GM21528 (cell line): ENCODE measurements around the gene GCHFR.

ENCODE experiments used
- ATAC-seq: cut with Tn5 transposase; IDR thresholded peaks from one replicate; pipeline ENCODE4 v1.9.1; 2021; ENCODE audit warnings: mild to moderate bottlenecking, moderate library complexity; ENCODE audit not compliant: unreplicated experiment, low FRiP score

GCHFR gene

GRCh38 chr15:40775007-40775406 is 11.1 kb downstream of the GCHFR start:
- no peak for ATAC-seq

- no peak for ATAC-seq
Observed at GRCh38 chr15:40775740-40776536, 12.1 kb downstream of the GCHFR start.

GRCh38 chr15:40776537-40777141 is 12.8 kb downstream of the GCHFR start:
- no peak for ATAC-seq

- ATAC-seq = peak; percentile 64
Observed at GRCh38 chr15:40782609-40783227, 18.9 kb downstream of the GCHFR start.

GRCh38 chr15:40785164-40785563 is 21.3 kb downstream of the GCHFR start:
- no peak for ATAC-seq

- no peak for ATAC-seq
Observed at GRCh38 chr15:40785814-40786213, 21.9 kb downstream of the GCHFR start.

- no peak for ATAC-seq
Observed at GRCh38 chr15:40787344-40787841, 23.5 kb downstream of the GCHFR start.

DNA sequence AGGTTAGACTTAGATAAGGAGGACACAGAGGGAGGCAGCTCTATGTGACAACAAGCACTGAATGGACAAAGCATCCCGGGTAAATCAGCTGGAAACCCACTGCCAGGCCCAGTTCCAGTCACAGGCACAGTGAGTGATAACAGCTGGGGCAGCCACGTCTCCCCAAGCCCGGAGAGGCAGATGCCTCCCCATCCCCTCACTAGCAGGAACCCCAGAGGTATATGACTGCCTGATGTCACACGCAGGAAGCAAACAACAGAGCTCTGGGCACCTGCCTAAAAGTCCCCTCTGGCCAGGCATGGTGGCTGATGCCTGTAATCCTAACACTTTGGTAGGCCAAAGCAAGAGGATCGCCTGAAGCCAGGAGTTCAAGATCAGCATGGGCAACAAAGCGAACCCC is 24.1 kb downstream of the GCHFR start:
- no peak for ATAC-seq

DNA sequence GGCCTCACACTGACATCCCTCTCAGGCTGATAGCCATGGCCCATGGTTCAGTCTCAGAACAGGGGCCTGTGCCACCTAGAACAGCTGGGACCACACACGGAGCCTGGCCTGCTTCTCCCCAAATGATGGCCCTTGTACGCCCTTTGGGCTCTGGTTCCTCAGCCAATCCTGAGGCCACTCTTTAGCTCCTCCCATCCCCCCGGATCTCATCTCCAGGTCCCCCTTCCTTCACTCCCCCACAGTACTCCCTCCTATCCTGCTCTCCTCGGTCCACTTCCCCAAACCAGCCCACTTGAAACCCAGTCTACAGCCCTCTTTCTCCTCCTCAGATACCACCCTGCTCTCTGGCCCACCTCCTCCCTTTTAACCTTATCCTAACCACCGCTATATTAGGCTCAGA is 25.3 kb downstream of the GCHFR start:
- no peak for ATAC-seq

- no peak for ATAC-seq
Observed at GRCh38 chr15:40789999-40790398, 26.1 kb downstream of the GCHFR start.

DNA sequence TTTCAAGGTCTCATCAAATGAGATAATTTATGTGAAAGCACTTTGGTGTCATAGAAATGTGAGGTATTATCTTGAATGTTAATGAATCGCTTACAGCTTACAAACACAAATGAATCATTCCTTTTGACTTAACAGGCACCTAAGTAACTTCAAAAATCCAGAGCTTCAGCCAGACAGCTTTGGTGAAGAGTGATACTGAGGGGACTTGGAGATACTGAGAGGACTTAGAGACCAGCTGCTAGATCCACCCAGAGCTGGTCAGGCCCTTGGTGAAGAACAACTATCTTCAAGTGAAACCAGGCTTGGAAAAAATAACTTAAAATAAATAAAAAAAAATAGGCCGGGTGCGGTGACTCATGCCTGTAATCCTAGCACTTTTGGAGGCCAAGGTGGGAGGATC is 26.9 kb downstream of the GCHFR start:
- no peak for ATAC-seq

DNA sequence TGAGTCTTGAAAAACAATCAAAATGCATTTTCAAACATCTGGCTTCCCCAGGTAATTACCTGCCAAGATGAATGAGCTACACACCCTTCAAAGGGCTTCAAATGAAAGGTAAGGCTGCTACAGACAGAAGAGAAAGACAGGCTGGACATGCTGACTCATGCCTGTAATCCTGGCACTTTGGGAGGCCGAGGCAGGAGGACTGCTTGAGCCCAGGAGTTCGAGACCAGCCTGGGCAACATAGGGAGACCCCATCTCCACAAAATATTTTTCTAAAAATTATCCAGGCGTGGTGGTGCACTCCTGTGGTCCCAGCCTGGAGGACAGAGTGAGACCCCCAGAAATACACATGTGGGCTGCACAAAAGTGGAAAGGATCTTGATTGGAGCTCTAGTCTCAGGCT is 28.5 kb downstream of the GCHFR start:
- ATAC-seq = no peak

- no peak for ATAC-seq
Observed at GRCh38 chr15:40793216-40793989, 29.5 kb downstream of the GCHFR start.

DNA sequence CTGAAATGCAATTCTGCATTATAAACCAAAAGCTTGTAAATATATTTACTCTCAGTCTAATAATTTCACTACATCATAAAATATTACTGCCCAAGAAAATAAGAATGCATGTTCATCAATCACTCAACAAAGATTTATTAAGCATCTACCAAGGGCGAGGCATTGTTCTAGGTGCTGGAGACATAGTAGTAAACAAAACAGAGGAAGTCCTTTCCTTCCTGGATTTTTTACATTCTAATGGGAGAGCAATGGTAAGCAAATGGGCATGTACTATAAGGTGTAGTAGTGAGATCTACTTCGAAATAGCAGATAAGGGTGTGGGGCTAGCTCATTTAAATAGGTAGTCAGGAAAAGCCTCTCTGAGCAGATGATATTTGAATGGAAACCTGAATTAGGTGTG is 32.2 kb downstream of the GCHFR start:
- no peak for ATAC-seq

DNA sequence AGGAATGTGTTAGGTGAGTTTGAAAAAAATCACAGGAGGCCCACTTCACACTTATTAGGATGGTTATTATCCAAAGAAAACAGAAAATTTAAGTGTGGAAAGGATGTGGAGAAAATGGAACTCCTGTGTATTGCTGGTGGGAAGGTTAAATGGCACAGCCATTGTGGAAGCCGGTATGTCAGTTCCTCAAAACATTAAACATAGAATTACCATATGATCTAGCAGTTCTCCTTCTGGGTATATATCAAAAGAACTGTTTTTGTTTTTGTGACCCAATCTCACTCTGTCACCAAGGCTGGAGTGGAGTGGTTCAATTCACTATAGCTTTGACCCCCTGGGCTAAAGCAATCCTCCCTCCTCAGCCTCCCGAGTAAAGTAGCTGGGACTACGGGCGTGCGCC is 32.6 kb downstream of the GCHFR start:
- ATAC-seq = no peak

GRCh38 chr15:40799523-40799922 is 35.7 kb downstream of the GCHFR start:
- ATAC-seq = no peak

DNA sequence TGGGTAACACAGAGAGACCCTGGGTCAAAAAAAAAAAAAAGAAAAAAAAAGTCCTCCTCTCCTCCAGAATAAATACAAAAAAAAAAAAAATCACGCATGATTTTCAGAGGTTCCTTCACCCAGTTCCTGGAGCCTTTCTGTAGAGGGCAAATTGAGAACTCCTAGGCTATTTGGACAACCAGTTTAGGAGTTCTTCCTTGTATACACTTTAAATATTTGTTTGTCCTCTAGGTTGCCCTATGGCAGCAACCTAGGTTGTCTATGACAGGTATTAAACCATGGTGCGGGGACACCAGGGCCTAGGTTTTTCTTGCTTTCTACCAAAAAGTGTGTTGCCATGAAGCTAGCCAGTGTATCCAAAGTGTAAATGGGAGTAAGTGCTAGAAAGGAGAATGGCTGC is 39.2 kb downstream of the GCHFR start:
- ATAC-seq = no peak

GRCh38 chr15:40803688-40804087 is 39.8 kb downstream of the GCHFR start:
- no peak for ATAC-seq

DNA sequence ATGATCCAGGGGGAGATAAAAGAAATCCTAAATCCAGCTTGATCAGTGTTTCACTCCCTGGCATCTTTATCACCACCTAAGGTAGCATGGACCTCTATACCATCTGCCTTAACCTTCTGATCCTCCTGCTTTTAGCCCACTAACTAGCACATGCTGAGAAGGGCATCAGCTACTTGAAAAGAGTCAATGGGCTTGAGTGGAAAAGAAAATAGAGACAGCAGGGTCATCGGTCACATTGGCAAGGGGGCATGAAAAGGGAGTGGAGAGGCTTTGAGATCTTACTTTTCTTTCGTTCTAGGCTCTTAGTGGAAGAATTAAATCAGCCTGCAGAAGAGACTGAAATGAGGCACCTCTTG is 42.8 kb downstream of the GCHFR start:
- ATAC-seq = no peak

DNA sequence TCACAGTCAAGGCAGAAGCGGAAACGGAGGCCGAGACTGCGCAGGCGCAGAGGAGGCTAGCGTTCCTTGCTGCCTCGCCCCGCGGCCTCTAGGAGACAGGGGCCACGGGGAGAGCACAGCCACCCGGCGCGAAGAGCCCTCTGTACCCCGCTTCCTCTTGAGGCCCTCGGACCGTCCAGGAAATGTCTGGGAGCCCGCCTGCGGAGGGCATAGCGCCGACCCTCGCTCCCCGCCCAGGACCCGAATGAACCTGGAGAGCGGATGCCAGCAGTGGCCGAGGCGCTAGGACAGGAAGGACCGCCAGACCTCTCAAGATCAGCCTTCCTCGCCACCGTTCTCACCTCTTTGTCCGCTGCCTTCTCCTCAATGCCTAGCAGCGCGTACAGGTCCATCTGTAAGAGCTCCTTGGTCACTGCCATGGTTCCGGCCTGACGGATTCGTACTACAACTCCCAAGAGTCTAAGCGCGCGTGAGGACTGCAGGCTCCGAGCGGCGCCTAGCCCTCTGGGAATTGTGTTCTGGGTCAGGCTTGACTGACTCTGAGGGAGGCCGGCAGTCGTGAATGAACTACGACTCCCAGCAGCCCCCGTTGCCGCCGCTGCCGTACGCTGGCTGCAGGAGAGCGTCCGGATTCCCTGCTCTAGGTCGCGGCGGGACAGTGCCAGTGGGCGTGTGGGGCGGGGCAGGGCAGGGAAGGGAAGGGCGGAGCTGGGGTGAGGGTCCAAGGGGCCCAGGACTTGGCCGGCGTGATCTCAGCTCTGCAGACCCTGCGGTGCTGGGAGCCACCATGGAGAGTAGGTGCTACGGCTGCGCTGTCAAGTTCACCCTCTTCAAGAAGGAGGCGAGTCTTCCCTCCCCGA is 43.4 kb downstream of the GCHFR start, which contains the start of the genes DNAJC17 and ZFYVE19:
Gene DNAJC17 (minus strand): TSS at position 446 of the 860 bp plus-strand sequence. CDS start 27 bp downstream, at position 419.
Gene ZFYVE19 (plus strand): TSS at position 62 of the 860 bp plus-strand sequence. CDS start 501 bp downstream, at position 563.
- peak; percentile 94 for ATAC-seq
